Astrocyte of the cerebellum (primary cell): ENCODE data around the gene TBL2.

ENCODE experiments used
- DNase-seq: peaks from one replicate; pipeline ENCODE4 v3.0.0-alpha.2; 2011; ENCODE audit warnings: low read depth
- H3K4me3 ChIP-seq: 2 replicates; pipeline ENCODE4 v1.5.1; 2011; ENCODE audit warnings: mild to moderate bottlenecking, low read depth, low read length, moderate library complexity
- in situ Hi-C: cut with HindIII; loops from 2 replicates; pipeline ENCODE4 v1.10.0; 2017; ENCODE audit warnings: low sequenced_read_pairs
- TF ChIP-seq, protein P1 (sequence below): IDR thresholded peaks from 2 replicates; pipeline ENCODE4 v1.5.1; 2012; ENCODE audit warnings: low read length, low read depth, moderate library complexity, mild to moderate bottlenecking; ENCODE audit errors: missing control alignments

TBL2 gene, protein sequence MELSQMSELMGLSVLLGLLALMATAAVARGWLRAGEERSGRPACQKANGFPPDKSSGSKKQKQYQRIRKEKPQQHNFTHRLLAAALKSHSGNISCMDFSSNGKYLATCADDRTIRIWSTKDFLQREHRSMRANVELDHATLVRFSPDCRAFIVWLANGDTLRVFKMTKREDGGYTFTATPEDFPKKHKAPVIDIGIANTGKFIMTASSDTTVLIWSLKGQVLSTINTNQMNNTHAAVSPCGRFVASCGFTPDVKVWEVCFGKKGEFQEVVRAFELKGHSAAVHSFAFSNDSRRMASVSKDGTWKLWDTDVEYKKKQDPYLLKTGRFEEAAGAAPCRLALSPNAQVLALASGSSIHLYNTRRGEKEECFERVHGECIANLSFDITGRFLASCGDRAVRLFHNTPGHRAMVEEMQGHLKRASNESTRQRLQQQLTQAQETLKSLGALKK

DNA sequence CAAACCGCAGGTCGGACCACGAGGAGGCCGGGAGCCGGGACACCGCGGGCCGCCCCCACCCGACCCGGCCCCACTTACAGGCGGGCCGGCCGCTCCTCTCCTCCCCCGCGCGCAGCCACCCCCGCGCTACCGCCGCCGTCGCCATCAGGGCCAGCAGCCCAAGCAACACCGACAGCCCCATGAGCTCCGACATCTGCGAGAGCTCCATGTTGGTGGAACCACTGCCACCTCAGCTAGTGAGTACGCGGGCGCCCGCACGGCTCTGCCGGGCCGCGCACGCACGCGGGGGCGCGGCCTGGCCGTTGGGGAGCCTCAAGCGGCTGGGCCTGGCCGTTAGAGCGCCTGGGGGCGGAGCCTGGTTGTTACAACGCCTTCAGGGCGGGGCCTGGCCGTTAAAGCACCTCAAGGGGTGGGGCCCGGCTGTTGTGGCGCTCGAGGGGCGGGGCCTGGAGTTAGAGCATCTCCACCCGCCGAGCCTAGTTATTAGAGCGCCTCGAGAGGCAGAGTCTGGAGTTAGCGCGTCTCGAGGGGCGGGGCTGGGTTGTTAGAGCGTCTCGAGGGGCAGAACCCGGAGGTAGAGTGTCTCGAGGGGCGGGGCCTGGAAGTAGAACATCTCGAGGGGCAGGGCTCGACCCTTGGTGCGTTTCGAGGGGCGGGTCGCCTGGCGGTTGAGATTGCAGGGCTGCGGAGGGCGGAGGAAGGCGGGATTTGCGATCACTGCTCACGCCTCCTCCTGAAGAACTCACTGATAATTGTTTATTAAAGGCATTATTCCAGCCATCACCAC is at the start of gene TBL2:
TBL2 (minus strand) TSS at position 238 of the 787 bp plus-strand sequence; CDS start at position 208, 30 bp downstream.
- in situ Hi-C loops, result no loop called here
- peak within 1 kb of the TSS; percentile 94 for H3K4me3 ChIP-seq
- TF ChIP-seq, protein P1, sequence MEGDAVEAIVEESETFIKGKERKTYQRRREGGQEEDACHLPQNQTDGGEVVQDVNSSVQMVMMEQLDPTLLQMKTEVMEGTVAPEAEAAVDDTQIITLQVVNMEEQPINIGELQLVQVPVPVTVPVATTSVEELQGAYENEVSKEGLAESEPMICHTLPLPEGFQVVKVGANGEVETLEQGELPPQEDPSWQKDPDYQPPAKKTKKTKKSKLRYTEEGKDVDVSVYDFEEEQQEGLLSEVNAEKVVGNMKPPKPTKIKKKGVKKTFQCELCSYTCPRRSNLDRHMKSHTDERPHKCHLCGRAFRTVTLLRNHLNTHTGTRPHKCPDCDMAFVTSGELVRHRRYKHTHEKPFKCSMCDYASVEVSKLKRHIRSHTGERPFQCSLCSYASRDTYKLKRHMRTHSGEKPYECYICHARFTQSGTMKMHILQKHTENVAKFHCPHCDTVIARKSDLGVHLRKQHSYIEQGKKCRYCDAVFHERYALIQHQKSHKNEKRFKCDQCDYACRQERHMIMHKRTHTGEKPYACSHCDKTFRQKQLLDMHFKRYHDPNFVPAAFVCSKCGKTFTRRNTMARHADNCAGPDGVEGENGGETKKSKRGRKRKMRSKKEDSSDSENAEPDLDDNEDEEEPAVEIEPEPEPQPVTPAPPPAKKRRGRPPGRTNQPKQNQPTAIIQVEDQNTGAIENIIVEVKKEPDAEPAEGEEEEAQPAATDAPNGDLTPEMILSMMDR, result peak; percentile 16
- peak; percentile 97 for DNase-seq

DNA sequence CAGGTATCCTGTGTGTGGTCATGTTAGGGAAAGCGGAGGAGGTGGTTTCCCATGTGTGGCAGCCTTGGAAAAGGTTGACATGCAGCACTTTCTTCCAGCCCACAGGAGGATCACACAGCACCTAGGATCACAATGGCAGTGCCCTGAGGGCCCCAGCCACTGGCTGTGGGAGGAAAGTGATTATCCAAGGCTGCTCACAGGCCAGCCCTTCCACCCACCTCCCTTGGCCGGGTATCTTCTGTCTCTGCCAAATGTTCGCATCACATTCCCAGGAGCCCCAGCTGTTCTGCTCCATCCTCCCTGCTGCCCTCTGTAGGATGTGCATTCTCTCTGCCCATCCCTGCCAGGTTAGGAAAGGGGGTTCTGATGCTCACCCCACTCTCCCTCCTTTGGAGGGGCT is 48.4 kb upstream of the TBL2 start:
- TF ChIP-seq, protein P1, result no peak
- H3K4me3 ChIP-seq, result no peak overlapping the region
- DNase-seq, result no peak
- in situ Hi-C loops, result no loop called here

DNA sequence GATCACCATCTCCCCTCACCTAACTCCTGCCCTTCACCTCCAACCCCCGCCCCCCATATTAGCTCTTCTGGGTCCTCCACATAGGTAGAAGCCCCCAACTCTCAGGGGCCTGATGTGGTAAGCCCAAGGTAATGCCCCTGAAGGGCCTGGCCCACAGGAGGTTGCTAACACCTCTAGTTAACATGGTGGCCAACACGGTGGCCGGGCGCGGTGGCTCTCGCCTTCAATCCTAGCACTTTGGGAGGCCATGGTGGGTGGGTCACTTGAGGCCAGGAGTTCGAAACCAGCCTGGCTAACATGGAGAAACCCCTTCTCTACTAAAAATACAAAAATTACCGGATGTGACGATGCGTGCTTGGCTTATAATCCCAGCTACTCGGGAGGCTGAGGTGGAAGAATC is 46.9 kb upstream of the TBL2 start:
- no peak for DNase-seq
- H3K4me3 ChIP-seq, result no peak overlapping the region
- in situ Hi-C loops, result no loop called here
- TF ChIP-seq, protein P1, result no peak

DNA sequence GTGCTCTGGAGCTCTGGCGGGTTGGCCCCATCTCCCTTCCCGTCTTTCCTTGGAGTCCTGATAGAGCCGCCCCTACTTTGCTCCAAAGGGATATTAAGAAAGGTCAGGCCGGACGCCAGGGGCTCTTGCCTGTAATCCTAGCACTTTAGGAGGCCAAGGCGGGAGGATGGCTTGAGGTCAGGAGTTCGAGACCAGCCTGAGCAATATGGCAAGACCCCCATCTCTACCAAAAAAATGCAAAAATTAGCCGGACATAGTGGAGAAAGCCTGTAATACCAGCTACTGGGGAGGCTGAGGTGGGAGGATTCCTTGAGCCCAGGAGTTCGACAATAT is 46.3 kb upstream of the TBL2 start:
- TF ChIP-seq, protein P1, result no peak

DNA sequence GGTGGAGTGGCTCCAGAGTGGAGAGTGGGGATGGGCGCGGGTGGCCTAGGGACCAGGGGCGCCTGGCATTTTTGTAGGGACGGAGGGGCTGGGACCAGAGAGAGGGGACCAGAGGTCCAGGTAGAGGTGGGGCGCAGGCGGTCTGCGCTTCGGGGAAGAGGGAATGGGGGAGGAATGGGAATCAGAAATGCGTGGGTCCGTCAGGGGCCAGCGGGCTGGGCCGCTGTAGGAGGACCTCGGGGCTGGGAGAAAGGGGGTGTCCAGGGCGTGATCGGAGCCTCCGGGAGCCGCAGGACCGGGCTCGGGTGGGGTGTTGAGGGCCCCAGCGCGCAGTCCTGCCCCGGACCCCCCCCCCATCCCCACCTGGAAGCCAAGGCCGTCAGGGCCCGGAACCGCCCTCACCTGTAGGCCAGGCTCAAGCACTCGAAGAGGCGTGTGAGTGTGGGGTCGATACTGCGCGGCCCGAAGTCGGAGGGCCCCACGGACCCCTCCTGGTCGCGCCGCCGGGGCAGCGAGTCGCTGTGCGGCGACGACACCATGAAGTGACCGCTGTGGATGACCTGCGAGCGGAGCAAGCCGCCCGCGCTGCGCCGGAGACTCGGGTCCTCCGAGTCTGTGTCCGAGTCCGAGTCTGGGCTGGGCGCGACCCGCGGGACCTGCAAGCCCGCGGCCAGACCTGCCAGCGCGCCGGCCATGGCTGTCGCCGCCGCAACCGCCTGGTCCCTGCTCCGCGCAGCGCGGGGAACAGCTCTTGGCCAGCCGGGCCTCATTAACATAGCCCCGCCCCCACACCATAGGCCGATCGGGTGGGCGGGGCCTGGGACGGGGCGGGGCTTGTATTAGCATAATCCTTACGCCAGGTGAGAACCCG is 45.7 kb upstream of the TBL2 start, which contains the start of gene MLXIPL:
MLXIPL (minus strand) TSS at position 725 of the 871 bp plus-strand sequence; CDS start at position 695, 30 bp downstream.
- in situ Hi-C loops, result loop anchor here (25.0 kb wide), 1 partner anchor 213 kb away; the partner anchor contains the start of genes CLDN4 and METTL27
- TF ChIP-seq, protein P1, result no peak
- peak within 1 kb of the TSS; percentile 27 for H3K4me3 ChIP-seq
- DNase-seq, result no peak

More for the DNA sequence above, 46.3 kb upstream of the TBL2 start:
- H3K4me3 ChIP-seq, result peak overlapping the region; percentile 27
- in situ Hi-C loops, result loop anchor here (25.0 kb wide), 1 partner anchor 213 kb away; the partner anchor contains the start of genes CLDN4 and METTL27
- DNase-seq, result no peak
